K562 (cell line): ENCODE measurements around the gene TUBD1. TPM values are rescaled to one million over a fixed set of nuclear protein-coding genes. Genes with fewer than 3 reads are reported as not detected.
A peak's percentile ranks its signal among the peaks of the same experiment; 100 is the strongest.

ENCODE experiments used
- BRCA1 ChIP-seq, 2 experiments: fragments of 450-650 bp in 1 of 2; sonication (generic) in 1 of 2; formaldehyde crosslinking in 1 of 2; IDR thresholded peaks; 2 replicates each; pipeline versions ENCODE4 v1.5.0 to v1.6.1; 2017 to 2020; ENCODE audit warnings: mild to moderate bottlenecking in 1 of 2, missing genetic modification reagents in 1 of 2
- CAMTA2 ChIP-seq: fragments of 250-450 bp; sonication (Bioruptor Pico); conservative IDR thresholded peaks from 2 replicates; pipeline ENCODE4 v1.5.1; 2022
- CREB1 ChIP-seq, 2 experiments: sonication (generic) in 1 of 2; formaldehyde crosslinking in 1 of 2; IDR thresholded peaks; 2 replicates each; pipeline versions ENCODE4 v1.6.1 to v1.8.0; 2012 to 2022; ENCODE audit warnings: inconsistent platforms in 1 of 2, mild to moderate bottlenecking in 1 of 2, missing genetic modification reagents in 1 of 2, moderate library complexity in 1 of 2
- FIP1L1 ChIP-seq: fragments of 200-400 bp; formaldehyde crosslinking; IDR thresholded peaks from 2 replicates; pipeline ENCODE4 v1.6.1; 2018; ENCODE audit warnings: mild to moderate bottlenecking, low read depth, low read length; ENCODE audit not compliant: poor library complexity, severe bottlenecking
- GABPB2 ChIP-seq: fragments of 250-450 bp; sonication (Bioruptor Pico); conservative IDR thresholded peaks from 2 replicates; pipeline ENCODE4 v1.5.1; 2021; ENCODE audit warnings: mild to moderate bottlenecking
- HMG20A ChIP-seq: fragments of 450-650 bp; formaldehyde crosslinking; conservative IDR thresholded peaks from 2 replicates; pipeline ENCODE4 v1.4.0; 2020; ENCODE audit warnings: mild to moderate bottlenecking, mixed read lengths
- MEF2D ChIP-seq: conservative IDR thresholded peaks from 2 replicates; pipeline ENCODE4 v1.6.1; 2016; ENCODE audit warnings: low read depth, missing genetic modification characterization, missing compliant biosample characterization
- NFATC3 ChIP-seq: fragments of 450-650 bp; IDR thresholded peaks from 2 replicates; pipeline ENCODE4 v1.6.1; 2017; ENCODE audit warnings: mild to moderate bottlenecking
- PURB ChIP-seq: sonication (generic); formaldehyde crosslinking; IDR thresholded peaks from 2 replicates; pipeline ENCODE4 v1.9.0; 2021; ENCODE audit warnings: low read depth, mild to moderate bottlenecking, missing genetic modification reagents
- SP1 ChIP-seq: sonication (generic); formaldehyde crosslinking; IDR thresholded peaks from 2 replicates; pipeline ENCODE4 v1.8.1; 2022; ENCODE audit warnings: mild to moderate bottlenecking, missing genetic modification reagents
- SRF ChIP-seq, 2 experiments: fragments of 250-450, 450-650 bp in 1 of 2; sonication (Bioruptor Pico) in 1 of 2; sonication (generic) in 1 of 2; formaldehyde crosslinking; IDR thresholded peaks; 2 replicates each; pipeline versions ENCODE4 v1.5.0 to v1.5.1; 2020 to 2022; ENCODE audit warnings: mild to moderate bottlenecking in 1 of 2, missing genetic modification reagents in 1 of 2
- TAF15 ChIP-seq: fragments of 200-400 bp; formaldehyde crosslinking; IDR thresholded peaks from 2 replicates; pipeline ENCODE4 v1.6.1; 2017; ENCODE audit warnings: mild to moderate bottlenecking, low read depth, low read length, moderate library complexity
- TARDBP ChIP-seq: fragments of 450-650 bp; IDR thresholded peaks from 2 replicates; pipeline ENCODE4 v1.6.1; 2016
- ZEB2 ChIP-seq: fragments of 450-650 bp; IDR thresholded peaks from 2 replicates; pipeline ENCODE4 v1.6.1; 2016
- ZNF133 ChIP-seq: fragments of 250-450 bp; sonication (Bioruptor Pico); IDR thresholded peaks from 2 replicates; pipeline ENCODE4 v1.4.0; 2020; ENCODE audit warnings: mild to moderate bottlenecking
- ZNF561 ChIP-seq: fragments of 450-650 bp; formaldehyde crosslinking; conservative IDR thresholded peaks from 2 replicates; pipeline ENCODE4 v1.4.0; 2020; ENCODE audit warnings: mild to moderate bottlenecking, moderate library complexity
- ZNF830 ChIP-seq: fragments of 250-450 bp; sonication (Bioruptor Pico); IDR thresholded peaks from 2 replicates; pipeline ENCODE4 v1.5.0; 2021; ENCODE audit warnings: mild to moderate bottlenecking
- polyA plus RNA-seq, 8 experiments: library from polyadenylated mRNA; depleted of rRNA in 4 of 8; stranded (reverse) in 5 of 8; unstranded in 3 of 8; fragments of >200 nt; fragmentation: Nextera tagmentation in 2 of 8; fragmentation: Illumina TruSeq in 1 of 8; extraction: Ambion mirVana in 2 of 8; extraction: Trizol in 1 of 8; gene quantifications; 2 replicates each; pipeline versions ENCODE4 v1.2.1 to v1.2.3, GENCODE V29; 2011 to 2014; ENCODE audit warnings: inconsistent platforms in 1 of 8, missing spikeins in 1 of 8
- total RNA-seq, 7 experiments: library from RNA; depleted of rRNA in 6 of 7; stranded (reverse); fragments of >200 nt in 6 of 7; fragmentation: Illumina TruSeq in 2 of 7; extraction: Trizol in 2 of 7; gene quantifications; 2 replicates each; pipeline versions ENCODE4 v1.2.1 to v1.2.3, GENCODE V29; 2011 to 2021; ENCODE audit warnings: low replicate concordance in 1 of 7
- TF ChIP-seq, protein P1 (sequence below): sonication (generic); formaldehyde crosslinking; IDR thresholded peaks from 2 replicates; pipeline ENCODE4 v1.8.0; 2022; ENCODE audit warnings: mild to moderate bottlenecking, missing genetic modification reagents
- TF ChIP-seq, protein P2 (sequence below): sonication (generic); formaldehyde crosslinking; IDR thresholded peaks from 2 replicates; pipeline ENCODE4 v1.8.0; 2022; ENCODE audit warnings: mild to moderate bottlenecking, missing genetic modification reagents
- TF ChIP-seq, protein P3 (sequence below): fragments of 450-650 bp; formaldehyde crosslinking; IDR thresholded peaks from 2 replicates; pipeline ENCODE4 v1.4.0; 2020; ENCODE audit warnings: mild to moderate bottlenecking

TUBD1 gene
- total and polyA plus RNA-seq, 9 of the 15 experiments (the other 6 are each of a cell fraction or from before 2014, with no cell fraction given), result 10.8 to 35.3 (median 17.9) TPM

DNA sequence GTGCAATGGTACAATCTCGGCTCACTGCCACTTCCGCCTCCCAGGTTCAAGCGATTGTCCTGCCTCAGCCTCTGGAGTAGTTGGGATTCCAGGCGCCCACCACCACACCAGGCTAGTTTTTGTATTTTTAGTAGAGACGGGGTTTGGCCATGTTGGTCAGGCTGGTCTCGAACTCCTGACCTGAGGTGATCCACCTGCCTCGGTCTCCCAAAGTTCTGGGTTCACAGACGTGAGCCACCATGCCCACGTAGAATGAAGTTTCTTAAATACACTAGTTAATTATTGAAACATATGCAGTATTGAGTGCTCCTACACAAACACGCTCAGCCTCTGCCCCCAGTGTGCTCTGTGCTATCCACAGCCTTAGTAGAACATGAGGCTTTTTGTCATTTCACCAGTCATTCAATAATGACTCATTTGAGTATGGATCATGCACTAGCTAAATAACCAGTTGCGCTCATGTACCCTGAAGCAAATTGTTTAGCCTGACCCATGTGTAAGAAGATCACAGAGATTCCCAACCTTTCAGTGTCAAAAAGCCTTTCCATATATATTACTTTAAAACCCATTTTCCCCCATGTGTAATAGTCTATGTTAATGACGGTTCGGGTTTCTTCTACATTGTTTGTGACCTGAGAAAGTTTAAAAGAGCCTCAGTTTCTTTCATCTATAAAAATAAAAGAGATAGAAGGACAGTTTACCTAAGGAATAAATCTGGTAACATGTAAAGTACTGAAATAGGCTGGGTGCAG is 49.7 kb downstream of the TUBD1 start (continued):
- TF ChIP-seq PURB (CRISPR knock-in tag), result no peak
- no peak for TF ChIP-seq BRCA1 (IDR thresholded peaks at IDR 0.05)
- no peak for TF ChIP-seq BRCA1 (CRISPR knock-in tag; IDR thresholded peaks at IDR 0.05)
- TF ChIP-seq SP1 (CRISPR knock-in tag), result no peak; the same call in 1 of the 2 replicates
- peak; percentile 78 for TF ChIP-seq NFATC3
- TF ChIP-seq, protein P1, sequence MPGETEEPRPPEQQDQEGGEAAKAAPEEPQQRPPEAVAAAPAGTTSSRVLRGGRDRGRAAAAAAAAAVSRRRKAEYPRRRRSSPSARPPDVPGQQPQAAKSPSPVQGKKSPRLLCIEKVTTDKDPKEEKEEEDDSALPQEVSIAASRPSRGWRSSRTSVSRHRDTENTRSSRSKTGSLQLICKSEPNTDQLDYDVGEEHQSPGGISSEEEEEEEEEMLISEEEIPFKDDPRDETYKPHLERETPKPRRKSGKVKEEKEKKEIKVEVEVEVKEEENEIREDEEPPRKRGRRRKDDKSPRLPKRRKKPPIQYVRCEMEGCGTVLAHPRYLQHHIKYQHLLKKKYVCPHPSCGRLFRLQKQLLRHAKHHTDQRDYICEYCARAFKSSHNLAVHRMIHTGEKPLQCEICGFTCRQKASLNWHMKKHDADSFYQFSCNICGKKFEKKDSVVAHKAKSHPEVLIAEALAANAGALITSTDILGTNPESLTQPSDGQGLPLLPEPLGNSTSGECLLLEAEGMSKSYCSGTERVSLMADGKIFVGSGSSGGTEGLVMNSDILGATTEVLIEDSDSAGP (CRISPR knock-in tag), result no peak
- TF ChIP-seq, protein P2, sequence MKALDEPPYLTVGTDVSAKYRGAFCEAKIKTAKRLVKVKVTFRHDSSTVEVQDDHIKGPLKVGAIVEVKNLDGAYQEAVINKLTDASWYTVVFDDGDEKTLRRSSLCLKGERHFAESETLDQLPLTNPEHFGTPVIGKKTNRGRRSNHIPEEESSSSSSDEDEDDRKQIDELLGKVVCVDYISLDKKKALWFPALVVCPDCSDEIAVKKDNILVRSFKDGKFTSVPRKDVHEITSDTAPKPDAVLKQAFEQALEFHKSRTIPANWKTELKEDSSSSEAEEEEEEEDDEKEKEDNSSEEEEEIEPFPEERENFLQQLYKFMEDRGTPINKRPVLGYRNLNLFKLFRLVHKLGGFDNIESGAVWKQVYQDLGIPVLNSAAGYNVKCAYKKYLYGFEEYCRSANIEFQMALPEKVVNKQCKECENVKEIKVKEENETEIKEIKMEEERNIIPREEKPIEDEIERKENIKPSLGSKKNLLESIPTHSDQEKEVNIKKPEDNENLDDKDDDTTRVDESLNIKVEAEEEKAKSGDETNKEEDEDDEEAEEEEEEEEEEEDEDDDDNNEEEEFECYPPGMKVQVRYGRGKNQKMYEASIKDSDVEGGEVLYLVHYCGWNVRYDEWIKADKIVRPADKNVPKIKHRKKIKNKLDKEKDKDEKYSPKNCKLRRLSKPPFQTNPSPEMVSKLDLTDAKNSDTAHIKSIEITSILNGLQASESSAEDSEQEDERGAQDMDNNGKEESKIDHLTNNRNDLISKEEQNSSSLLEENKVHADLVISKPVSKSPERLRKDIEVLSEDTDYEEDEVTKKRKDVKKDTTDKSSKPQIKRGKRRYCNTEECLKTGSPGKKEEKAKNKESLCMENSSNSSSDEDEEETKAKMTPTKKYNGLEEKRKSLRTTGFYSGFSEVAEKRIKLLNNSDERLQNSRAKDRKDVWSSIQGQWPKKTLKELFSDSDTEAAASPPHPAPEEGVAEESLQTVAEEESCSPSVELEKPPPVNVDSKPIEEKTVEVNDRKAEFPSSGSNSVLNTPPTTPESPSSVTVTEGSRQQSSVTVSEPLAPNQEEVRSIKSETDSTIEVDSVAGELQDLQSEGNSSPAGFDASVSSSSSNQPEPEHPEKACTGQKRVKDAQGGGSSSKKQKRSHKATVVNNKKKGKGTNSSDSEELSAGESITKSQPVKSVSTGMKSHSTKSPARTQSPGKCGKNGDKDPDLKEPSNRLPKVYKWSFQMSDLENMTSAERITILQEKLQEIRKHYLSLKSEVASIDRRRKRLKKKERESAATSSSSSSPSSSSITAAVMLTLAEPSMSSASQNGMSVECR, result no peak
- peak; percentile 58; the same call in 1 of the 2 replicates for TF ChIP-seq TARDBP
- TF ChIP-seq ZNF133, result no peak
- TF ChIP-seq MEF2D (tag), result 0 out of 2 replicates have a peak, but pooled peaks have one; percentile 23
- TF ChIP-seq TAF15, result no peak
- TF ChIP-seq SRF (CRISPR knock-in tag; IDR thresholded peaks at IDR 0.05), result peak in 1 of 2 experiments; percentile 88; a peak in 2 of 4 replicates
- TF ChIP-seq CAMTA2 (CRISPR knock-in tag), result peak; percentile 14; the same call in 1 of the 2 replicates
- TF ChIP-seq ZNF561 (CRISPR knock-in tag), result peak; percentile 80; the same call in 1 of the 2 replicates
- TF ChIP-seq ZEB2, result no peak
- no peak; the same call in 1 of the 2 replicates for TF ChIP-seq HMG20A
- peak; percentile 94; the same call in 1 of the 2 replicates for TF ChIP-seq GABPB2 (CRISPR knock-in tag)
- peak; percentile 99 for TF ChIP-seq ZNF830 (CRISPR knock-in tag)
- TF ChIP-seq CREB1 (IDR thresholded peaks at IDR 0.05), result no peak; the same call in 1 of the 2 replicates
- TF ChIP-seq CREB1 (CRISPR knock-in tag; IDR thresholded peaks at IDR 0.05), result no peak
- TF ChIP-seq, protein P3, sequence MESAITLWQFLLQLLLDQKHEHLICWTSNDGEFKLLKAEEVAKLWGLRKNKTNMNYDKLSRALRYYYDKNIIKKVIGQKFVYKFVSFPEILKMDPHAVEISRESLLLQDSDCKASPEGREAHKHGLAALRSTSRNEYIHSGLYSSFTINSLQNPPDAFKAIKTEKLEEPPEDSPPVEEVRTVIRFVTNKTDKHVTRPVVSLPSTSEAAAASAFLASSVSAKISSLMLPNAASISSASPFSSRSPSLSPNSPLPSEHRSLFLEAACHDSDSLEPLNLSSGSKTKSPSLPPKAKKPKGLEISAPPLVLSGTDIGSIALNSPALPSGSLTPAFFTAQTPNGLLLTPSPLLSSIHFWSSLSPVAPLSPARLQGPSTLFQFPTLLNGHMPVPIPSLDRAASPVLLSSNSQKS (CRISPR knock-in tag), result peak; percentile 82; the same call in 1 of the 2 replicates
- TF ChIP-seq FIP1L1, result no peak
